ENCODE data around the gene RSL24D1. TPM values are rescaled to one million over a fixed set of nuclear protein-coding genes. Genes with fewer than 3 reads are reported as not detected.

Gene RSL24D1
- total RNA-seq: 38.2 and 43.2 TPM in 2 replicates

GRCh38 chr15:55196458-55197361, at the start of gene RSL24D1:
Gene RSL24D1 (minus strand): TSS chr15:55196941. CDS start chr15:55196890, 51 bp downstream.

Other genes with a start within 250 kb of the RSL24D1 start
- 5.1 and 5.5 TPM in 2 replicates for gene RAB27A, start 92.9 kb upstream of the RSL24D1 start, total RNA-seq
- gene PIGBOS1, start 122.2 kb upstream of the RSL24D1 start, total RNA-seq: 8.7 and 11.2 TPM in 2 replicates
- gene PIGB, start 122.3 kb upstream of the RSL24D1 start, total RNA-seq: 7.2 and 8.9 TPM in 2 replicates
- gene CCPG1, start 211.4 kb upstream of the RSL24D1 start, total RNA-seq: 15.8 and 25.4 TPM in 2 replicates
- gene PIERCE2, start 211.6 kb upstream of the RSL24D1 start, total RNA-seq: 1.6 and 2.1 TPM in 2 replicates